HTR-8/SVneo (cell line): ENCODE results near the gene GOLGB1.
"Not testable (repeated sequence)": the region's sequence is repeated elsewhere in the genome, so short reads cannot be mapped to it uniquely, and the experiment has no call there.

ENCODE experiments used
- DNase-seq: peaks from one replicate; pipeline ENCODE4 v3.0.0; 2011; ENCODE audit warnings: low spot score, mixed read lengths; ENCODE audit not compliant: insufficient read length
- FAIRE-seq: peaks from 2 replicates; lab custom pipeline; 2011; peaks lifted over from hg19 to GRCh38; lab: Jason Lieb, UNC

GOLGB1 gene

GRCh38 chr3:121749276-121750086, at the start of gene GOLGB1:
TSS of gene GOLGB1 (minus strand) at chr3:121749741. CDS start at chr3:121730971, 18,770 bp downstream.
- FAIRE-seq (peak; percentile 97), DNase-seq (peak; percentile 98)

- FAIRE-seq (no peak), DNase-seq (no peak)
These were observed 47.4 kb upstream of the GOLGB1 start for GRCh38 chr3:121796970-121797369.

GRCh38 chr3:121794264-121794983, 44.9 kb upstream of the GOLGB1 start:
- DNase-seq = no peak
- FAIRE-seq = no peak

GRCh38 chr3:121793078-121793477, 43.5 kb upstream of the GOLGB1 start:
- no peak for DNase-seq
- no peak for FAIRE-seq

- no peak for FAIRE-seq
- DNase-seq = no peak
These were observed 36.9 kb upstream of the GOLGB1 start for GRCh38 chr3:121786485-121786884.

- FAIRE-seq, DNase-seq: not testable (repeated sequence)
These were observed 33.2 kb upstream of the GOLGB1 start for GRCh38 chr3:121782784-121783183.

- DNase-seq (no peak), FAIRE-seq (no peak)
These were observed 32.1 kb upstream of the GOLGB1 start for GRCh38 chr3:121781611-121782010.

- DNase-seq, FAIRE-seq: not testable (repeated sequence)
These were observed 25.6 kb upstream of the GOLGB1 start for GRCh38 chr3:121775095-121775494.

GRCh38 chr3:121769246-121769645, 19.7 kb upstream of the GOLGB1 start:
- DNase-seq = no peak
- FAIRE-seq = no peak

GRCh38 chr3:121768452-121768851, 18.9 kb upstream of the GOLGB1 start:
- FAIRE-seq = no peak

GRCh38 chr3:121759541-121760202, 10.1 kb upstream of the GOLGB1 start:
- no peak for FAIRE-seq
- no peak for DNase-seq

More at GRCh38 chr3:121768452-121768851, 18.9 kb upstream of the GOLGB1 start:
- no peak for DNase-seq

- no peak for FAIRE-seq
- no peak for DNase-seq
These were observed 9.3 kb upstream of the GOLGB1 start for GRCh38 chr3:121758727-121759450.

GRCh38 chr3:121757812-121758545, 8.4 kb upstream of the GOLGB1 start:
- no peak for DNase-seq
- FAIRE-seq = no peak

- FAIRE-seq = no peak
- no peak for DNase-seq
These were observed 7.7 kb upstream of the GOLGB1 start for GRCh38 chr3:121757087-121757811.

- DNase-seq (no peak), FAIRE-seq (no peak)
These were observed 3.2 kb upstream of the GOLGB1 start for GRCh38 chr3:121752772-121753171.

GRCh38 chr3:121752261-121752660, 2.7 kb upstream of the GOLGB1 start:
- no peak for FAIRE-seq
- DNase-seq = no peak

GRCh38 chr3:121750087-121750415, 510 bp upstream of the GOLGB1 start:
- no peak for FAIRE-seq
- no peak for DNase-seq

GRCh38 chr3:121748680-121749275, 763 bp downstream of the GOLGB1 start:
- FAIRE-seq = no peak
- DNase-seq = no peak

GRCh38 chr3:121747976-121748375, 1.6 kb downstream of the GOLGB1 start:
- FAIRE-seq (no peak), DNase-seq (no peak)
